ENCODE data around the gene ADM2.

Gene ADM2

GRCh38 chr22:50461979-50462540, 19.3 kb upstream of the ADM2 start:
- Histone ChIP-seq H3K4me3 (ENCODE audit: low read depth, low read length) (no peak overlapping the region), H3K36me3 (peaks cover 92% of the 10 kb centered on the region), H3K27ac (no peak overlapping the region), H3K9me3 (ENCODE audit: severe bottlenecking) (no peaks in the 10 kb centered on the region), H3K27me3 (ENCODE audit: insufficient read depth, low read depth, severe bottlenecking) (no peaks in the 10 kb centered on the region)
- no peak for DNase-seq
- TF ChIP-seq, protein P1, sequence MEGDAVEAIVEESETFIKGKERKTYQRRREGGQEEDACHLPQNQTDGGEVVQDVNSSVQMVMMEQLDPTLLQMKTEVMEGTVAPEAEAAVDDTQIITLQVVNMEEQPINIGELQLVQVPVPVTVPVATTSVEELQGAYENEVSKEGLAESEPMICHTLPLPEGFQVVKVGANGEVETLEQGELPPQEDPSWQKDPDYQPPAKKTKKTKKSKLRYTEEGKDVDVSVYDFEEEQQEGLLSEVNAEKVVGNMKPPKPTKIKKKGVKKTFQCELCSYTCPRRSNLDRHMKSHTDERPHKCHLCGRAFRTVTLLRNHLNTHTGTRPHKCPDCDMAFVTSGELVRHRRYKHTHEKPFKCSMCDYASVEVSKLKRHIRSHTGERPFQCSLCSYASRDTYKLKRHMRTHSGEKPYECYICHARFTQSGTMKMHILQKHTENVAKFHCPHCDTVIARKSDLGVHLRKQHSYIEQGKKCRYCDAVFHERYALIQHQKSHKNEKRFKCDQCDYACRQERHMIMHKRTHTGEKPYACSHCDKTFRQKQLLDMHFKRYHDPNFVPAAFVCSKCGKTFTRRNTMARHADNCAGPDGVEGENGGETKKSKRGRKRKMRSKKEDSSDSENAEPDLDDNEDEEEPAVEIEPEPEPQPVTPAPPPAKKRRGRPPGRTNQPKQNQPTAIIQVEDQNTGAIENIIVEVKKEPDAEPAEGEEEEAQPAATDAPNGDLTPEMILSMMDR (IDR thresholded peaks at IDR 0.05; ENCODE audit: low read depth, low read length), result no peak

DNA sequence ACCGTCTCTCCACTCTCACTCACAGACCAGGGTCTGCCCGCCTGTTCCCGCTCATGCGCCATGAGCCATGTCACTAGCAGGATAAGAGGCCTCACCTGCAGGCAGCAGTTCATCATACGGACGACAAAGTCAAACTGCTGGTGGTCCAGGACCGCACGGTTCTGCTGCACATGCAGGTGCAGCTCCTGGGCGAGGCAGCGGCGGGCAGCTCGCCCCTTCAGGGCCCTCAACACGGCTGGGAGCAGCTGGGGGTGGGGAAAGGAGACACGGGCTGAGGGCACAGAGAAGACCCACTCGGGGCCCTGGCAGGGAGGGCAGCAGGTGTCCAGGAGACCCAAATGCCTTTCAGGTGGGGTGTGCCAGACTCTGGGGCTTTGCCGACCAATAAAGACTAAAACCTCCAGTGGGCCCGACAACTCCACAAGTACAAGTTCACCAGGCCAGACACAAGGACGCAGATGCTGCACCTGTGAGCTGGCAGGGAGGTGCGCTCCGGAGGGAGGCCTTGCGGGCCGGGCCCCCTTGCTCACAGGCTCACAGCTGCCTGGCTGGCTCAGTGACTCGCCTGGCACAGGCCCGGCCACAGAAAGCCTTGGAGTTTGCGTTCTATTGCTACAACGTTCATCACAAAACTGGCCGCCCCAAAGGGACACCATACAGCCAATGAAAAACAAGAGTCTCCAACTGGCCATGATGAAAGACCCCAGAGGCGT, 18.0 kb upstream of the ADM2 start:
- Histone ChIP-seq H3K9me3 (ENCODE audit: severe bottlenecking) (no peaks in the 10 kb centered on the region), H3K27me3 (ENCODE audit: insufficient read depth, low read depth, severe bottlenecking) (no peaks in the 10 kb centered on the region), H3K36me3 (peaks cover 90% of the 10 kb centered on the region), H3K27ac (no peak overlapping the region), H3K4me3 (ENCODE audit: low read depth, low read length) (no peak overlapping the region)
- no peak for DNase-seq
- TF ChIP-seq, protein P1 (IDR thresholded peaks at IDR 0.05; ENCODE audit: low read depth, low read length), result no peak

- DNase-seq, result no peak
- Histone ChIP-seq H3K27ac (no peak overlapping the region), H3K36me3 (peaks cover 79% of the 10 kb centered on the region), H3K9me3 (ENCODE audit: severe bottlenecking) (no peaks in the 10 kb centered on the region), H3K4me3 (ENCODE audit: low read depth, low read length) (no peak overlapping the region), H3K27me3 (ENCODE audit: insufficient read depth, low read depth, severe bottlenecking) (no peaks in the 10 kb centered on the region)
- TF ChIP-seq, protein P1 (IDR thresholded peaks at IDR 0.05; ENCODE audit: low read depth, low read length), result no peak
These were observed 16.9 kb upstream of the ADM2 start for GRCh38 chr22:50464451-50464850.

DNA sequence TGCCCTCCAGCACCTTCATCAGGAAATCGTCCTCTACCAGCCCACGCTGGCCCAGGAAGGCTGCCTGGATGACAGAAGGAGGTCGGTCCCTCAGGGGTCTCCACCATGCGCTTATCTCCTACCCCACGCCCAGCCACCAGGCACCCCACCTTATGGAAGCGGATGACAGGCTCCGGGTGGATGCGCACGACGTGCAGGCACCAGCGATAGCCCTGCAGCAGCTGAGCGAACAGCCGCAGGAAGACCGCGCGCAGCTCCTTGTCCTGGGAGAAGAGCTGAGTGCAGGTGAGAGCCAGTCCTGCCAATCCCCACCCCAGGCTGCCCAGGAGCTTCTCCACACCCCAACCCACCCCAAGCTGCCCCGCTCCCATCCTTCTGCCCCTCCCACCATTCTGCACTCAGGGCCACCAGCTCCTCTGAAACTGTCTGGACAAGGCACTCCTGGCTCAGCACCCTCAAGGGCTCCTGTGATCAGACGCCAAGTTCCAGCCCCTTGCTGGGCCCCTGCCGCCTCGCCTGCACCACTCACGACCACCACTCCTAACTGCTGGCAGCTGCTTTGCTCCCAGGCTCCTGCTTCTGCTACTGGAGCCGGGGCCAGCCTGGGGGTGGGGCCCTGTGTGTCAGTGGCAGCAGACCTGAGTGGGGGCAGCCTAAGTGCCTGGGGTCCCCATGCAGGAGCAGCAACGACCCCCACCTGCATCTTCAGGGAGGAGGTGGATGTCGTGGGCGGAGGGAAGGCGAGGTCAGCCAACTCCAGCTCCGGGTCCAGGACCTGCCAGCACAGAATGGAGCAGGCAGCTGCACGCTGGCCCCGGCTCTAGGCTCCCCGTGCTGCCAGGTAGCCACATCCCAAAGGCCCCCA, 16.0 kb upstream of the ADM2 start:
- no peaks in the 10 kb centered on the region for H3K9me3 ChIP-seq (ENCODE audit: severe bottlenecking)
- H3K4me3 ChIP-seq (ENCODE audit: low read depth, low read length), result no peak overlapping the region
- no peaks in the 10 kb centered on the region for H3K27me3 ChIP-seq (ENCODE audit: insufficient read depth, low read depth, severe bottlenecking)
- TF ChIP-seq, protein P1 (IDR thresholded peaks at IDR 0.05; ENCODE audit: low read depth, low read length), result no peak
- H3K36me3 ChIP-seq, result peaks cover 70% of the 10 kb centered on the region
- DNase-seq, result no peak
- no peak overlapping the region for H3K27ac ChIP-seq

GRCh38 chr22:50467341-50467740, 14.0 kb upstream of the ADM2 start:
- Histone ChIP-seq H3K9me3 (ENCODE audit: severe bottlenecking) (no peaks in the 10 kb centered on the region), H3K4me3 (ENCODE audit: low read depth, low read length) (no peak overlapping the region), H3K27ac (no peak overlapping the region), H3K36me3 (peaks cover 52% of the 10 kb centered on the region), H3K27me3 (ENCODE audit: insufficient read depth, low read depth, severe bottlenecking) (no peaks in the 10 kb centered on the region)
- DNase-seq, result no peak
- TF ChIP-seq, protein P1 (IDR thresholded peaks at IDR 0.05; ENCODE audit: low read depth, low read length), result no peak
